ENCODE results near the gene ANKRD11. TPM values are rescaled to one million over a fixed set of nuclear protein-coding genes. Genes with fewer than 3 reads are reported as not detected.

The ANKRD11 gene
- total RNA-seq, 1 experiment from 2014 or later: 266 TPM

DNA sequence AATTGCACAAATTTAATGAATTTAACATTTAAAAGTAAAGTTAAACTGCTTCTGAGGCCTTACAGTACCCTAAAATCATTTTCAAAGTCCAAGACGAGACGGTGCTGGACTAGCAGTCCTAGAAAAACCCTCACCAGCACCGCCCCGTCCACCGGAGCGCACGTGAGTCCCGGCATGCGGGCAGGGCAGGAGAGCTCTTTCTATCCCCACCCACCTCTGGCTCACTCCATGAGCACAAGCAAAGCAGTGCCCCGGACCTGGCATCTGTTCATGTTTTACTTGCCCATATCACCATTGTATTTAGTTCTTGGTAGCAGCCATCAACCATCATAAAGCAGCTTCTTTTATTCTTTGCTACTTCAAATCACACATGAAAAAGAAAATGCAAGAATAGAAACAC lies 41.7 kb downstream of the ANKRD11 start:
- Histone ChIP-seq H2AFZ (ENCODE audit: low read depth, low read length, poor library complexity, severe bottlenecking) (no peak overlapping the region), H3K36me3 (ENCODE audit: control insufficient read depth in 1 of 2, insufficient read depth in 2 of 2, low read length in 2 of 2) (no peaks in the 10 kb centered on the region), H4K20me1 (ENCODE audit: insufficient read depth) (peaks cover 76% of the 10 kb centered on the region), H3K9me3 (ENCODE audit: control insufficient read depth in 1 of 2, insufficient read depth in 1 of 2, low read depth in 1 of 2, low read length in 2 of 2) (no peaks in the 10 kb centered on the region), H3K9ac (ENCODE audit: low read length) (no peak overlapping the region), H3K79me2 (ENCODE audit: insufficient read depth, low read length) (peaks cover 100% of the 10 kb centered on the region), H3K4me2 (ENCODE audit: low read length) (no peak overlapping the region), H3K4me3 (replicated peaks in 1 of 2; ENCODE audit: low read depth in 1 of 2, low read length in 2 of 2) (no peak overlapping the region), H3K9me2 (ENCODE audit: insufficient read depth) (no peaks in the 10 kb centered on the region), H3K27ac (ENCODE audit: low read depth, low read length) (no peak overlapping the region), H3K4me1 (ENCODE audit: control insufficient read depth in 1 of 2, insufficient read depth in 2 of 2, low read length in 2 of 2) (peaks cover 35 to 82% of the 10 kb centered on the region in 2 experiments), H3K27me3 (ENCODE audit: insufficient read depth, low read length) (no peaks in the 10 kb centered on the region)
- ChIA-PET RAD21 (ENCODE audit: low non-redundant PET in 1 of 2, low total read pairs in 2 of 2, uncharacterized antibody in 2 of 2, unreplicated experiment in 2 of 2) (interaction anchor here in 1 of 2 experiments (0.5 kb wide), 1 partner anchor 11 kb away, joined by 3 read pairs; no protein-coding TSS in a partner anchor), CTCF (no interaction called here), POLR2A (no interaction called here)
- BruUV-seq (replicated peaks): no TSS peak
- TF ChIP-seq, protein P1, sequence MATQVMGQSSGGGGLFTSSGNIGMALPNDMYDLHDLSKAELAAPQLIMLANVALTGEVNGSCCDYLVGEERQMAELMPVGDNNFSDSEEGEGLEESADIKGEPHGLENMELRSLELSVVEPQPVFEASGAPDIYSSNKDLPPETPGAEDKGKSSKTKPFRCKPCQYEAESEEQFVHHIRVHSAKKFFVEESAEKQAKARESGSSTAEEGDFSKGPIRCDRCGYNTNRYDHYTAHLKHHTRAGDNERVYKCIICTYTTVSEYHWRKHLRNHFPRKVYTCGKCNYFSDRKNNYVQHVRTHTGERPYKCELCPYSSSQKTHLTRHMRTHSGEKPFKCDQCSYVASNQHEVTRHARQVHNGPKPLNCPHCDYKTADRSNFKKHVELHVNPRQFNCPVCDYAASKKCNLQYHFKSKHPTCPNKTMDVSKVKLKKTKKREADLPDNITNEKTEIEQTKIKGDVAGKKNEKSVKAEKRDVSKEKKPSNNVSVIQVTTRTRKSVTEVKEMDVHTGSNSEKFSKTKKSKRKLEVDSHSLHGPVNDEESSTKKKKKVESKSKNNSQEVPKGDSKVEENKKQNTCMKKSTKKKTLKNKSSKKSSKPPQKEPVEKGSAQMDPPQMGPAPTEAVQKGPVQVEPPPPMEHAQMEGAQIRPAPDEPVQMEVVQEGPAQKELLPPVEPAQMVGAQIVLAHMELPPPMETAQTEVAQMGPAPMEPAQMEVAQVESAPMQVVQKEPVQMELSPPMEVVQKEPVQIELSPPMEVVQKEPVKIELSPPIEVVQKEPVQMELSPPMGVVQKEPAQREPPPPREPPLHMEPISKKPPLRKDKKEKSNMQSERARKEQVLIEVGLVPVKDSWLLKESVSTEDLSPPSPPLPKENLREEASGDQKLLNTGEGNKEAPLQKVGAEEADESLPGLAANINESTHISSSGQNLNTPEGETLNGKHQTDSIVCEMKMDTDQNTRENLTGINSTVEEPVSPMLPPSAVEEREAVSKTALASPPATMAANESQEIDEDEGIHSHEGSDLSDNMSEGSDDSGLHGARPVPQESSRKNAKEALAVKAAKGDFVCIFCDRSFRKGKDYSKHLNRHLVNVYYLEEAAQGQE (IDR thresholded peaks at IDR 0.05; ENCODE audit: low read depth): no peak
- TF ChIP-seq, protein P2, sequence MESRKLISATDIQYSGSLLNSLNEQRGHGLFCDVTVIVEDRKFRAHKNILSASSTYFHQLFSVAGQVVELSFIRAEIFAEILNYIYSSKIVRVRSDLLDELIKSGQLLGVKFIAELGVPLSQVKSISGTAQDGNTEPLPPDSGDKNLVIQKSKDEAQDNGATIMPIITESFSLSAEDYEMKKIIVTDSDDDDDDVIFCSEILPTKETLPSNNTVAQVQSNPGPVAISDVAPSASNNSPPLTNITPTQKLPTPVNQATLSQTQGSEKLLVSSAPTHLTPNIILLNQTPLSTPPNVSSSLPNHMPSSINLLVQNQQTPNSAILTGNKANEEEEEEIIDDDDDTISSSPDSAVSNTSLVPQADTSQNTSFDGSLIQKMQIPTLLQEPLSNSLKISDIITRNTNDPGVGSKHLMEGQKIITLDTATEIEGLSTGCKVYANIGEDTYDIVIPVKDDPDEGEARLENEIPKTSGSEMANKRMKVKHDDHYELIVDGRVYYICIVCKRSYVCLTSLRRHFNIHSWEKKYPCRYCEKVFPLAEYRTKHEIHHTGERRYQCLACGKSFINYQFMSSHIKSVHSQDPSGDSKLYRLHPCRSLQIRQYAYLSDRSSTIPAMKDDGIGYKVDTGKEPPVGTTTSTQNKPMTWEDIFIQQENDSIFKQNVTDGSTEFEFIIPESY (IDR thresholded peaks at IDR 0.05; ENCODE audit: extremely low read depth, insufficient replicate concordance, low read length): no peak
- no peak for TF ChIP-seq EZH2phosphoT487 (IDR thresholded peaks at IDR 0.05; ENCODE audit: borderline replicate concordance)
- intact Hi-C loops (cut with micrococcal nuclease): no loop called here
- ATAC-seq (no peak), DNase-seq (ENCODE audit: low read depth, low spot score) (no peak)

Measured in HCT116 (cell line).